HG02588 (cell line): ENCODE results near the gene SUCLG1.
"Not testable (repeated sequence)": the region's sequence is repeated elsewhere in the genome, so short reads cannot be mapped to it uniquely, and the experiment has no call there.

ENCODE experiments used
- ATAC-seq: cut with Tn5 transposase; IDR thresholded peaks from one replicate; pipeline ENCODE4 v1.9.1; 2021; ENCODE audit warnings: mild to moderate bottlenecking, moderate library complexity; ENCODE audit not compliant: unreplicated experiment

SUCLG1 gene

GRCh38 chr2:84424152-84424551, 34.9 kb downstream of the SUCLG1 start:
- no peak for ATAC-seq

GRCh38 chr2:84421791-84422190, 37.3 kb downstream of the SUCLG1 start:
- no peak for ATAC-seq

GRCh38 chr2:84421197-84421596, 37.9 kb downstream of the SUCLG1 start:
- no peak for ATAC-seq

- no peak for ATAC-seq
Observed at GRCh38 chr2:84417453-84418145, 41.5 kb downstream of the SUCLG1 start.

GRCh38 chr2:84409531-84409930, 49.5 kb downstream of the SUCLG1 start:
- no peak for ATAC-seq

GRCh38 chr2:84402111-84402510, 57.0 kb downstream of the SUCLG1 start:
- ATAC-seq, result not testable (repeated sequence)

- not testable (repeated sequence) for ATAC-seq
Observed at GRCh38 chr2:84399839-84400238, 59.2 kb downstream of the SUCLG1 start.

GRCh38 chr2:84395820-84396219, 63.3 kb downstream of the SUCLG1 start:
- no peak for ATAC-seq

GRCh38 chr2:84394628-84395027, 64.5 kb downstream of the SUCLG1 start:
- ATAC-seq, result no peak

- ATAC-seq, result no peak
Observed at GRCh38 chr2:84393829-84394228, 65.3 kb downstream of the SUCLG1 start.

- no peak for ATAC-seq
Observed at GRCh38 chr2:84389794-84390193, 69.3 kb downstream of the SUCLG1 start.

GRCh38 chr2:84388921-84389490, 70.1 kb downstream of the SUCLG1 start:
- no peak for ATAC-seq

- ATAC-seq, result no peak
Observed at GRCh38 chr2:84388133-84388532, 70.9 kb downstream of the SUCLG1 start.

- no peak for ATAC-seq
Observed at GRCh38 chr2:84386336-84387040, 72.6 kb downstream of the SUCLG1 start.

GRCh38 chr2:84383271-84383670, 75.8 kb downstream of the SUCLG1 start:
- ATAC-seq, result no peak

- ATAC-seq, result no peak
Observed at GRCh38 chr2:84380875-84381274, 78.2 kb downstream of the SUCLG1 start.

GRCh38 chr2:84378960-84379359, 80.1 kb downstream of the SUCLG1 start:
- ATAC-seq, result no peak

GRCh38 chr2:84375020-84375419, 84.1 kb downstream of the SUCLG1 start:
- ATAC-seq, result no peak

- ATAC-seq, result no peak
Observed at GRCh38 chr2:84373866-84374265, 85.2 kb downstream of the SUCLG1 start.
